Activated CD8-positive, alpha-beta memory T cell treated with anti-CD3 and anti-CD28 coated beads for 48 hours (primary cell): ENCODE results near the gene TLE3.
"Not testable (repeated sequence)": the region's sequence is repeated elsewhere in the genome, so short reads cannot be mapped to it uniquely, and the experiment has no call there.

ENCODE experiments used
- DNase-seq, 3 experiments: peaks; one replicate each; pipeline ENCODE4 v3.0.0-alpha.2; 2020; ENCODE audit warnings: low read depth in 2 of 3, low spot score in 2 of 3

TLE3 gene

GRCh38 chr15:70126362-70126761 is 28.6 kb upstream of the TLE3 start:
- DNase-seq: no peak

- DNase-seq: no peak
These were observed 27.9 kb upstream of the TLE3 start for GRCh38 chr15:70125605-70126004.

- DNase-seq: no peak
These were observed 24.0 kb upstream of the TLE3 start for GRCh38 chr15:70121624-70122302.

GRCh38 chr15:70120958-70121623 is 23.4 kb upstream of the TLE3 start:
- no peak for DNase-seq

GRCh38 chr15:70119911-70120508 is 22.3 kb upstream of the TLE3 start:
- no peak for DNase-seq

- DNase-seq: no peak
These were observed 20.9 kb upstream of the TLE3 start for GRCh38 chr15:70118599-70118998.

- no peak for DNase-seq
These were observed 18.6 kb upstream of the TLE3 start for GRCh38 chr15:70116317-70116716.

GRCh38 chr15:70114221-70114620 is 16.5 kb upstream of the TLE3 start:
- no peak for DNase-seq

GRCh38 chr15:70113304-70113700 is 15.6 kb upstream of the TLE3 start:
- DNase-seq: no peak

GRCh38 chr15:70112572-70113303 is 15.0 kb upstream of the TLE3 start:
- not testable (repeated sequence) for DNase-seq

GRCh38 chr15:70112074-70112395 is 14.3 kb upstream of the TLE3 start:
- DNase-seq: no peak

GRCh38 chr15:70111203-70112073 is 13.7 kb upstream of the TLE3 start:
- DNase-seq: no peak

GRCh38 chr15:70109978-70110377 is 12.3 kb upstream of the TLE3 start:
- no peak for DNase-seq

- no peak for DNase-seq
These were observed 11.8 kb upstream of the TLE3 start for GRCh38 chr15:70109531-70109930.

- DNase-seq: no peak
These were observed 6.3 kb upstream of the TLE3 start for GRCh38 chr15:70103880-70104626.

- DNase-seq: no peak
These were observed 5.1 kb upstream of the TLE3 start for GRCh38 chr15:70102827-70103226.

- DNase-seq: no peak
These were observed 3.9 kb upstream of the TLE3 start for GRCh38 chr15:70101459-70102113.

- peak in 2 of 3 experiments; percentile 15 to 26 for DNase-seq
These were observed 3.0 kb upstream of the TLE3 start for GRCh38 chr15:70100474-70101341.

- no peak for DNase-seq
These were observed 2.3 kb upstream of the TLE3 start for GRCh38 chr15:70099967-70100473.
